Fibroblast of the aortic adventitia (primary cell): ENCODE measurements around the gene STOM. TPM values are rescaled to one million over a fixed set of nuclear protein-coding genes. Genes with fewer than 3 reads are reported as not detected.

Experiments used
- DNase-seq: peaks from one replicate; pipeline ENCODE4 v3.0.0-alpha.2; 2010; ENCODE audit warnings: low read depth
- H3K4me3 ChIP-seq: 2 replicates; pipeline ENCODE4 v1.5.1; 2011; ENCODE audit warnings: low read depth, mild to moderate bottlenecking, control low read depth, low read length, moderate library complexity
- total RNA-seq: library from RNA; depleted of rRNA; stranded (reverse); fragments of >200 nt; gene quantifications from 2 replicates; pipeline ENCODE4 v1.2.3, GENCODE V29; 2012; ENCODE audit warnings: low replicate concordance
- TF ChIP-seq, protein P1 (sequence below): IDR thresholded peaks from 2 replicates; pipeline ENCODE4 v1.5.1; 2011; ENCODE audit warnings: mild to moderate bottlenecking, low read length, control low read depth, inconsistent platforms; ENCODE audit not compliant: insufficient read depth

Gene STOM
- total RNA-seq, 1 donor, result 115 TPM

DNA sequence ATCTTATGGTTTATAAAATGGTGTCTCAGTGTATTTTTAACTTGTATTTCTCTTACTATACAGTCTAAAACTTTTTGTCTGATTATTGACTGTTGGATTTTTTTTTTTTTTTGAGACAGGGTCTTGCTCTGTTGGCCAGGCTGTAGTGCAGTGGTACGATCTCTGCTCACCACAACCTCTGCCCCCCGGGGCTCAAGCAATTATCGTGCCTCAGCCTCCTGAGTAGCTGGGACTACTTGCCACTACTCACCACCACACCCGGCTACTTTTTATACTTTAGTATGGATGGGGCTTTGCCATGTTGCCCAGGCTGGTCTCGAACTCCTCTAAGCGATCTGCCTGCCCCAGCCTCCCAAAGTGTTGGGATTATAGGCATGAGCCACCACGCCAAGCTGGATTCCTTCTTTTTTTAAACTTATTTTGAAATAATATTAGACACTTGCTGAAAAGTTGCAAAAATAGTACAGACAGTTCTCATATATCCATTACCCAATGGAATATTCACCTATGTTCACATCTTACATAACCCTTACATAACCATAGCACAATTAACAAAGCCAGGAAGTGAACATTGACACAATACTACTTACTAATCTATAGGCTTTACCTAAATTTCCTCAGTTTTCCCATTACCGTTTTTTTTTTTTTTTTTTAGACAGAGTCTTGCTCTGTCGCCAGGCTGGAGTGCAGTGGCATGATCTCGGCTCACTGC lies 47.2 kb downstream of the STOM start:
- H3K4me3 ChIP-seq, result no peak overlapping the region
- TF ChIP-seq, protein P1, sequence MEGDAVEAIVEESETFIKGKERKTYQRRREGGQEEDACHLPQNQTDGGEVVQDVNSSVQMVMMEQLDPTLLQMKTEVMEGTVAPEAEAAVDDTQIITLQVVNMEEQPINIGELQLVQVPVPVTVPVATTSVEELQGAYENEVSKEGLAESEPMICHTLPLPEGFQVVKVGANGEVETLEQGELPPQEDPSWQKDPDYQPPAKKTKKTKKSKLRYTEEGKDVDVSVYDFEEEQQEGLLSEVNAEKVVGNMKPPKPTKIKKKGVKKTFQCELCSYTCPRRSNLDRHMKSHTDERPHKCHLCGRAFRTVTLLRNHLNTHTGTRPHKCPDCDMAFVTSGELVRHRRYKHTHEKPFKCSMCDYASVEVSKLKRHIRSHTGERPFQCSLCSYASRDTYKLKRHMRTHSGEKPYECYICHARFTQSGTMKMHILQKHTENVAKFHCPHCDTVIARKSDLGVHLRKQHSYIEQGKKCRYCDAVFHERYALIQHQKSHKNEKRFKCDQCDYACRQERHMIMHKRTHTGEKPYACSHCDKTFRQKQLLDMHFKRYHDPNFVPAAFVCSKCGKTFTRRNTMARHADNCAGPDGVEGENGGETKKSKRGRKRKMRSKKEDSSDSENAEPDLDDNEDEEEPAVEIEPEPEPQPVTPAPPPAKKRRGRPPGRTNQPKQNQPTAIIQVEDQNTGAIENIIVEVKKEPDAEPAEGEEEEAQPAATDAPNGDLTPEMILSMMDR, result no peak
- DNase-seq, result no peak

DNA sequence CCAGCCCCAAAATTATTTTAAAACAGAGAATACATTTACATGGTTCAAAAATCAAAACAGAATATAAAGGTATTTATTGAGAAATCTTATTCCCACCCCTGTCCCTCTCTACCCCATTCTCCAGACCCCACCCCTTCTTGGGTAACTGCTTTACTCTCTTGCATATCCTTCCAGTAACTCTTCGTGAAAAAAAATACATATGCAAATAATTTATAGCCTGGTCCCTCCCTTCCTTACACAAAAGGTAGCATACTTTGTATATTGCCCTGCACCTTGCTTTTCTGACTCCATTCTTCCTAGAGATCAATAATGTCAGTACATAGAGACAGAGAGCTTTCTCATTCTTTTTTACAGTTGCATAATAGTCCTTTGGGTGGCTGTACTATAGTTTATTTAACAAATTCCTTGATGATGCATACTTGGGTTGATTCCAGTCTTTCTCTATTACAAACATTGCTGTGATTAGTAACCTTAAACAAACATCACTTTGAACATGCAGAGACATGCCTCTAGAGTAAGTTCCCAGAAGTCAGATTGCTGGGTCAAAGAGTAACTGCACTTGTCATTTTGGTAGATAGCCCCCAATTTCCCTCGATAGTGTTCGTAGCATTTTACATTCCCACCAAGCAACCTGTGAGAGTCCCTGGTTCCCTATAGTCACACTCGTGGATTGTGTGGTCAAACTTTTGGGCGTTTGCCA lies 47.9 kb downstream of the STOM start:
- TF ChIP-seq, protein P1, result no peak
- H3K4me3 ChIP-seq, result no peak overlapping the region
- peak; percentile 98 for DNase-seq

DNA sequence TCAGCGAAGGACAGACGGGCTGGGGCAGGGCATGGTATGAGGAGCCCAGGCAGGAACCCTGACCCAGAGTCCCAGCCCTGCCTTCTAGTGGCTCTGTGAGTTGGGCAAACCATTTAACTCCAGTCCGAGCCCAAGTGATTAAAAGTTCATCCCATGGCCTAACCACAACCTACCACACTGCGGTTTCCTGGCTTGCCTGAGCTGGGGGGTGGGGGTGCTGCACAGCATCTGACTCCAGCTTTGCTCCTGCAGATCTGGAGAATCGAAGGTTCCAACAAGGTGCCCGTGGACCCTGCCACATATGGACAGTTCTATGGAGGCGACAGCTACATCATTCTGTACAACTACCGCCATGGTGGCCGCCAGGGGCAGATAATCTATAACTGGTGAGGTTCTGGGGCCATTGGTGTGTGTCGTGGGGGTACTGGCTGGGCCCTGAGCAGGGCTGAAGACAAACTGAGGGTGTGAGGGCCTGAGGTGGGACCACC lies 49.0 kb downstream of the STOM start:
- H3K4me3 ChIP-seq, result no peak overlapping the region
- no peak for DNase-seq
- TF ChIP-seq, protein P1, result no peak

DNA sequence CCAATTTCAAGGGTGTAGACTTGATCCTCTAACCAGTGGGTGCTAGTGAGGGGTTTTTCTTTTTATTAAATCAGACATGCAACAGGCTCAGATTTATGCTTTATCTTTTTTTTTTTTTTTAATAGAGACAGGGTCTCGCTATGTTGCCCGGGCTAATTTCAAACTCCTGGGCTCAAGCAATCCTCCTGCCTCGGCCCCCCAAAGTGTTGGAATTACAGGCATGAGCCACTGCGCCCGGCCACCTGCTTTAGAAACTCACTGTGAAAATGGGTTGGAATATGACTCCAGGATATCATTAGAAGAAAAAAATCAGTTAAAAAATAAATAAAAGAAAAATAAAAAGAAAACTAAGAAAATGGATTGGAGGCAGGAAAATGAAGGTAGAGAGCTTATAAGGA lies 50.7 kb downstream of the STOM start:
- TF ChIP-seq, protein P1, result no peak

DNA sequence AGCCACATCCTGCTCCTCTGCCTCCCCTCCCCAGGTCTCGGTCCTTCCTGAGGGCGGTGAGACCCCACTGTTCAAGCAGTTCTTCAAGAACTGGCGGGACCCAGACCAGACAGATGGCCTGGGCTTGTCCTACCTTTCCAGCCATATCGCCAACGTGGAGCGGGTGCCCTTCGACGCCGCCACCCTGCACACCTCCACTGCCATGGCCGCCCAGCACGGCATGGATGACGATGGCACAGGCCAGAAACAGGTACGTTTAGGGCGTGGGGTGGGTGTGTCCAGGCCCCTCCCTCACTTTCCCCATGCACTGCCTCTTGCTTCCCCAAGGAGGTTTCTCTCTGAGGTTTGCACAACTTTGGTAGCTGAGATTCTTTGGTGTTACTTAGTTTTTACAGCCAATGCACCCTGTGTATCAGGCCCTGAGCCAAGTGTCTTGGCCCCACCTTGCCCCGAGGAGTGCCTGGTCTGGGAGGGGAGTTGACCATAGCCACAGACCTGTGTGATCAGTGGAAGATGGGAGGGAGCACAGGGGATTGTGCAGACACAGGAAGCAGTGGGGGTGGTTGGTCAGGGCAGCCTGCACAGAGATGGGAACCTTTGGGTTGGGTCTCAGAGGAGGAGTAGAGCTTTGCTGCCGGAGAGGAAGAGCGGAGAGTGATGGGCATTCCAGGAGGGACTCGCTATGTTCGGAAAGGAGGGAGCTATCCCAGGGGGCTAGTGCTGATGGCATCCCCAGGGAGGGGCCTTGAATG lies 51.2 kb downstream of the STOM start:
- TF ChIP-seq, protein P1, result no peak
- no peak for DNase-seq
- no peak overlapping the region for H3K4me3 ChIP-seq

More for the DNA sequence above, 50.7 kb downstream of the STOM start:
- DNase-seq, result no peak
- no peak overlapping the region for H3K4me3 ChIP-seq

DNA sequence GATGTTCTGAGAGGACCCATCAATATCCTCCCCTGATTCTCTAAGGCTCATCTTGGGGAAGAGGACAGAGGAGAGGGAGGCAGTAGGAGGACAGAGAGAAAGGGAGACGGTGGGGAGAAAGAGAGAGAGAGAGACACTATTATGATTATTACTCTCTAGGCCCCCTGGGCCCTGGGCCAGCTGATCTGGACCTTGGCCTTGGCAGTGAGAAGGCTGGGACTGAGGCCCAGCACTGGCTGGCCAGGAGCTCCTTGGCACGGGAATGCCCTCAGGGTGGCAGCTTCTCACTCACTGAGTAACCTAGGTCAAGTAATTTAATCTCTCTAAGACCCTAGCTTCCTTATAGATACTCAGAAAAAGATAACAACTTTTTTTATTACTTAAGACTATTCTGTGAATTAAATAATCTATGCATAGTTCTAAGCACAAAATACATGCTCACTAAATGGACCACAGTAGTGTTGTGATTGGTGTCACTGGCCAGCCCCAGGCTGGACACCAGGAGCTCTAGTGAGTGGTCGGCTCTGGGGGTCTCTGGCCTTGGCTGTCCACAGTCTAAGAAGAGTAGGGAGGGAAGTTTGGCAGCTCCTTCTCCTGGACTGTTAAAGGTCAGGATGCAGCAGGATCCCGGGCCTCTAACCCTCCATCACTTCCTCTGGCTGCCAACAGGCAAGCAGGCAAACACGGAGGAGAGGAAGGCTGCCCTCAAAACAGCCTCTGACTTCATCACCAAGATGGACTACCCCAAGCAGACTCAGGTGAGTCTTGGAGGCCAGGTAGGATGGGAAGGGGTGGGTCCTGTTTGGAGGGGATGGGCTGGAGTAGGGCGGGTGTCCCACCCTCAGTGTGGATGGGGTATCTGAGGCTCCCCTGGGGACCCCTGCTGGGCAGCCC lies 52.1 kb downstream of the STOM start:
- peak; percentile 38 for DNase-seq
- H3K4me3 ChIP-seq, result no peak overlapping the region
- TF ChIP-seq, protein P1, result no peak
